SW 1271 (cell line): ENCODE measurements around the gene TMEM269.

Source experiments
- DNase-seq, 2 experiments: peaks; one replicate each; lab custom pipeline; 2025; lab: John Stamatoyannopoulos, UW

TMEM269 gene

GRCh38 chr1:42784946-42785693 is at the start of gene TMEM269:
Gene TMEM269 (plus strand): TSS chr1:42784991. CDS start chr1:42789894, 4,903 bp downstream.
- no peak for DNase-seq

- DNase-seq = no peak
Observed at GRCh38 chr1:42735056-42735455, 49.7 kb upstream of the TMEM269 start.

GRCh38 chr1:42735477-42736105 is 49.2 kb upstream of the TMEM269 start:
- no peak for DNase-seq

- DNase-seq = peak in 1 of 2 experiments; percentile 8
Observed at GRCh38 chr1:42736152-42736551, 48.6 kb upstream of the TMEM269 start.

- no peak for DNase-seq
Observed at GRCh38 chr1:42736571-42737200, 48.1 kb upstream of the TMEM269 start.

- DNase-seq = no peak
Observed at GRCh38 chr1:42737257-42737656, 47.5 kb upstream of the TMEM269 start.

- DNase-seq = no peak
Observed at GRCh38 chr1:42737986-42738677, 46.7 kb upstream of the TMEM269 start.

GRCh38 chr1:42738678-42739226 is 46.0 kb upstream of the TMEM269 start:
- no peak for DNase-seq

- no peak for DNase-seq
Observed at GRCh38 chr1:42739753-42740700, 44.8 kb upstream of the TMEM269 start, which contains the start of gene CLDN19. Gene CLDN19 (minus strand): TSS chr1:42740236. CDS start chr1:42740063, 173 bp downstream.

GRCh38 chr1:42740851-42741580 is 43.8 kb upstream of the TMEM269 start:
- DNase-seq = no peak

GRCh38 chr1:42741706-42742105 is 43.1 kb upstream of the TMEM269 start:
- no peak for DNase-seq

- DNase-seq = no peak
Observed at GRCh38 chr1:42742141-42742540, 42.6 kb upstream of the TMEM269 start.

GRCh38 chr1:42742617-42743316 is 42.0 kb upstream of the TMEM269 start:
- DNase-seq = no peak

- DNase-seq = no peak
Observed at GRCh38 chr1:42743317-42744147, 41.3 kb upstream of the TMEM269 start.

GRCh38 chr1:42744148-42744413 is 40.7 kb upstream of the TMEM269 start:
- DNase-seq = no peak

- no peak for DNase-seq
Observed at GRCh38 chr1:42745851-42746250, 38.9 kb upstream of the TMEM269 start.

GRCh38 chr1:42746436-42747105 is 38.2 kb upstream of the TMEM269 start:
- no peak for DNase-seq

GRCh38 chr1:42747125-42747524 is 37.7 kb upstream of the TMEM269 start:
- no peak for DNase-seq
